MM.1S (cell line): Measurements from ENCODE around the gene SLC39A9.

ENCODE experiments used
- DNase-seq: peaks from one replicate; pipeline ENCODE4 v3.0.0-alpha.2; 2015
- H2AFZ ChIP-seq: fragments of 300-600 bp; sonication (generic); 2 replicates; pipeline ENCODE4 v1.6.0; 2016; ENCODE audit warnings: antibody characterized with exemption, low read length
- H3F3A ChIP-seq: fragments of 300-600 bp; sonication (generic); 2 replicates; pipeline ENCODE4 v1.6.1; 2016; ENCODE audit warnings: mild to moderate bottlenecking, antibody characterized with exemption, low read length, moderate library complexity, mixed read lengths; ENCODE audit not compliant: insufficient read depth
- H3K27ac ChIP-seq: fragments of 300-600 bp; sonication (generic); 2 replicates; pipeline ENCODE4 v1.5.1; 2016; ENCODE audit warnings: mild to moderate bottlenecking, low read length
- H3K27me3 ChIP-seq: fragments of 300-600 bp; sonication (generic); replicated peaks from 2 replicates; pipeline ENCODE4 v1.6.0; 2016; ENCODE audit warnings: low read length; ENCODE audit not compliant: insufficient read depth
- H3K36me3 ChIP-seq: fragments of 300-600 bp; sonication (generic); replicated peaks from 2 replicates; pipeline ENCODE4 v1.6.1; 2016; ENCODE audit warnings: mild to moderate bottlenecking, low read length, mixed read lengths; ENCODE audit not compliant: insufficient read depth
- H3K4me1 ChIP-seq: fragments of 300-600 bp; sonication (generic); 2 replicates; pipeline ENCODE4 v1.6.1; 2016; ENCODE audit warnings: low read length, mixed read lengths
- H3K4me2 ChIP-seq: fragments of 300-600 bp; sonication (generic); 2 replicates; pipeline ENCODE4 v1.6.0; 2016; ENCODE audit warnings: low read depth, low read length
- H3K4me3 ChIP-seq: fragments of 300-600 bp; sonication (generic); 2 replicates; pipeline ENCODE4 v1.5.1; 2016; ENCODE audit warnings: low read length, mixed read lengths
- H3K79me2 ChIP-seq: fragments of 300-600 bp; sonication (generic); 2 replicates; pipeline ENCODE4 v1.6.1; 2016; ENCODE audit warnings: mixed run types, low read length, mixed read lengths
- H3K9ac ChIP-seq: fragments of 300-600 bp; sonication (generic); 2 replicates; pipeline ENCODE4 v1.6.1; 2016; ENCODE audit warnings: low read length, mixed read lengths
- H3K9me2 ChIP-seq: fragments of 300-600 bp; sonication (generic); replicated peaks from 2 replicates; pipeline ENCODE4 v1.6.1; 2016; ENCODE audit warnings: mild to moderate bottlenecking, low read length, mixed read lengths; ENCODE audit not compliant: insufficient read depth
- H3K9me3 ChIP-seq: fragments of 300-600 bp; sonication (generic); replicated peaks from 2 replicates; pipeline ENCODE4 v1.6.1; 2016; ENCODE audit warnings: mild to moderate bottlenecking, low read length, mixed read lengths; ENCODE audit not compliant: insufficient read depth
- H4K20me1 ChIP-seq: fragments of 300-600 bp; sonication (generic); 2 replicates; pipeline ENCODE4 v1.6.1; 2016; ENCODE audit warnings: mild to moderate bottlenecking, low read length, moderate library complexity, mixed read lengths; ENCODE audit not compliant: insufficient read depth
- CTCF ChIP-seq: fragments of 300-600 bp; sonication (generic); IDR thresholded peaks from 2 replicates; pipeline ENCODE4 v1.5.1; 2016; ENCODE audit warnings: antibody characterized with exemption, low read length, mixed read lengths
- EZH2 ChIP-seq: fragments of 300-600 bp; sonication (generic); optimal IDR thresholded peaks from 2 replicates; pipeline ENCODE3; 2017; ENCODE audit warnings: low read depth, mild to moderate bottlenecking, antibody characterized with exemption, low read length, mixed read lengths
- EZH2phosphoT487 ChIP-seq: fragments of 300-600 bp; sonication (generic); IDR thresholded peaks from 2 replicates; pipeline ENCODE4 v1.6.1; 2018; ENCODE audit warnings: antibody characterized with exemption, low read length

SLC39A9 gene

DNA sequence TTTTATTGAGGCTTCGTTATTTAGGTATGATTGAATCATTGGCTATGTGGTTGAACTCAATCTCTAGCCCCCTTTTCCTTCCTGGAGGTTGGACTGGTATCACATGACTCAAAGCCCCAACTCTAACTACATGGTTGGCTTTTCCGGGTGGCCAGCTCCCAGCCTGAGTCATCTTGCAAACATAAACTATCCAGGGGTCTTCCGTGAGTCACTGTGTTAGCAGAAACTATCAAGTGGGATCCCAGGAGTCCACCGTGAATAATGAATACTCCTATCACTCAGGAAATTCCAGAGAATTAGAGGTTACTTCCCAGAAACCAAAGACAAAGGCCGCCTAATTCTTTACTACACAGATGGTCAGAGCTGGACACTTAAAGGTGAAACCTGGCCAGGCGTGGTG is 66.3 kb downstream of the SLC39A9 start:
- H3K4me1 ChIP-seq, result no peaks in the 10 kb centered on the region
- no peak for DNase-seq
- H3F3A ChIP-seq, result no peaks in the 10 kb centered on the region
- no peak overlapping the region for H3K4me3 ChIP-seq
- H2AFZ ChIP-seq, result no peak overlapping the region
- no peak overlapping the region for H3K4me2 ChIP-seq
- no peaks in the 10 kb centered on the region for H3K9me2 ChIP-seq
- TF ChIP-seq EZH2phosphoT487, result no peak
- no peaks in the 10 kb centered on the region for H3K36me3 ChIP-seq
- H3K9me3 ChIP-seq, result no peaks in the 10 kb centered on the region
- H3K27me3 ChIP-seq, result no peaks in the 10 kb centered on the region
- no peak overlapping the region for H3K27ac ChIP-seq
- no peaks in the 10 kb centered on the region for H3K79me2 ChIP-seq
- no peaks in the 10 kb centered on the region for H4K20me1 ChIP-seq
- H3K9ac ChIP-seq, result no peak overlapping the region

DNA sequence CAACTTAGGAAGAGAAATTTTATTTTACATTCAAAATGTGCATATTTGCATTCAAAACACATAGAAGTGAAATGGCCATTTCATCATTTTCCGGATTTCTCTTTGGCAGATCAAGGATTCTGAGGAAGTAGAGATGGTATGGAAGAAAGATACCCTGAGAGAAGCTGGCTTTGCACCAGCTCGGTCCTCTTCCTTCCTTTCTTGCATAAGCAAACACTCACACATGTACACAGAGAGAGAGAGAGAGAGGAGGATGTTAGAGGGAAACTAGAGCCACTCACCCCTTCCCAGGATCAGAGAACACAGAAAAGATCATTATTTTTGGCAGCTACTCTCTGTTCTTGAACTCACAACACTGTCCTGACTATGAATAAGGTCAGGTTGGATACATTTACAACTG is 70.5 kb downstream of the SLC39A9 start:
- Histone ChIP-seq H3F3A (no peaks in the 10 kb centered on the region), H3K9me3 (no peaks in the 10 kb centered on the region), H3K27ac (no peak overlapping the region), H3K9ac (no peak overlapping the region), H3K36me3 (no peaks in the 10 kb centered on the region), H3K27me3 (no peaks in the 10 kb centered on the region), H3K4me2 (no peak overlapping the region), H3K4me3 (no peak overlapping the region), H3K79me2 (no peaks in the 10 kb centered on the region), H4K20me1 (no peaks in the 10 kb centered on the region), H2AFZ (no peak overlapping the region), H3K4me1 (no peaks in the 10 kb centered on the region), H3K9me2 (no peaks in the 10 kb centered on the region)
- TF ChIP-seq CTCF (no peak), EZH2 (no peak), EZH2phosphoT487 (no peak)
- DNase-seq, result no peak

DNA sequence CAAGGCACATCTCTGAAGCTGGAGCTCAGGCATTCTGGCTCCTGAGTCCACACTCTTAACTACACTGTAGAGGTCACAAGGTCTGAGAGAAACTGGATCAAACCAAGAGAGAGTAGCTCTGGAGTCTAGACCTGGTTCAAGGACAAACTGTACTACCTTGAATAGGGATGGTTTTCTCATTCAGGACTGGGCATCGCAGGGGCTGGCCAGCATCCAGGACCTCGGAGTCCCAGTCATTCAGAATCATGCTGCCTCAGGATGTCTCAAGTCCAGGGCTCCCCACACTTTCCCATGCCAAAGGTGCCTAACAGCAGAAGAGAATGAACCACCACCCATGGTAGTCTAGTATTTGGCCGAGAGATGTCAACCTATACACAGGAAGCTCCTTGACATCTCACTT is 72.9 kb downstream of the SLC39A9 start:
- no peaks in the 10 kb centered on the region for H3K36me3 ChIP-seq
- H4K20me1 ChIP-seq, result no peaks in the 10 kb centered on the region
- H3K9ac ChIP-seq, result no peak overlapping the region
- no peaks in the 10 kb centered on the region for H3K9me3 ChIP-seq
- no peak overlapping the region for H3K27ac ChIP-seq
- no peak overlapping the region for H2AFZ ChIP-seq
- TF ChIP-seq CTCF (no peak), EZH2 (no peak)
- no peaks in the 10 kb centered on the region for H3K27me3 ChIP-seq
- no peaks in the 10 kb centered on the region for H3K4me1 ChIP-seq
- no peaks in the 10 kb centered on the region for H3K79me2 ChIP-seq
- no peaks in the 10 kb centered on the region for H3F3A ChIP-seq
- H3K4me3 ChIP-seq, result no peak overlapping the region
- H3K9me2 ChIP-seq, result no peaks in the 10 kb centered on the region
- H3K4me2 ChIP-seq, result no peak overlapping the region
- DNase-seq, result no peak

GRCh38 chr14:69471916-69472315 is 73.4 kb downstream of the SLC39A9 start:
- no peaks in the 10 kb centered on the region for H3K9me2 ChIP-seq
- no peaks in the 10 kb centered on the region for H4K20me1 ChIP-seq
- H3K27ac ChIP-seq, result no peak overlapping the region
- no peak for TF ChIP-seq EZH2phosphoT487
- TF ChIP-seq CTCF, result no peak
- no peak for TF ChIP-seq EZH2
- no peaks in the 10 kb centered on the region for H3K4me1 ChIP-seq
- H3K4me3 ChIP-seq, result no peak overlapping the region
- DNase-seq, result no peak
- no peaks in the 10 kb centered on the region for H3K9me3 ChIP-seq
- no peaks in the 10 kb centered on the region for H3K36me3 ChIP-seq
- H3K27me3 ChIP-seq, result no peaks in the 10 kb centered on the region
- no peaks in the 10 kb centered on the region for H3K79me2 ChIP-seq
- H2AFZ ChIP-seq, result no peak overlapping the region
- H3F3A ChIP-seq, result no peaks in the 10 kb centered on the region
- no peak overlapping the region for H3K9ac ChIP-seq
- H3K4me2 ChIP-seq, result no peak overlapping the region
